Adipose tissue (tissue), 3 donors: ENCODE data around the gene ZFP36. TPM values are rescaled to one million over a fixed set of nuclear protein-coding genes. Genes with fewer than 3 reads are reported as not detected.

ENCODE experiments used
- polyA plus RNA-seq, 3 donors: library from polyadenylated mRNA; stranded (reverse); fragments of 200-250 nt; gene quantifications; one replicate each; pipeline ENCODE4 v1.2.3, GENCODE V29; 2013
- donor health status: healthy with polysubstance abuse.
- donor health status: Bipolar disorder and iron deficiency.
- donor health status: healthy.

ZFP36 gene
- polyA plus RNA-seq, 3 donors: 80.2 to 1,764 (median 1,356) TPM

Other genes starting within 250 kb of the ZFP36 start
- gene NCCRP1, start 209.9 kb upstream of the ZFP36 start, polyA plus RNA-seq: 1 to 10 TPM in 1 of 3 donors, under 1 TPM in 1, not detected in 1; 0.40 to 2.4 TPM
- 100 to 1,000 TPM in 1 of 3 donors, 1 to 10 TPM in 1, not detected in 1; 1.0 to 939 TPM for gene SYCN, start 202.6 kb upstream of the ZFP36 start, polyA plus RNA-seq
- not detected for gene IFNL3, start 161.8 kb upstream of the ZFP36 start, polyA plus RNA-seq
- gene IFNL4, start 158.0 kb upstream of the ZFP36 start, polyA plus RNA-seq: not detected
- gene IFNL2, start 138.5 kb upstream of the ZFP36 start, polyA plus RNA-seq: not detected
- not detected for gene IFNL1, start 110.4 kb upstream of the ZFP36 start, polyA plus RNA-seq
- gene LRFN1, start 86.0 kb upstream of the ZFP36 start, polyA plus RNA-seq: 1 to 10 TPM in 1 of 3 donors, under 1 TPM in 2; 0.67 to 1.2 (median 0.98) TPM
- 100 to 1,000 TPM in 1 of 3 donors, 10 to 100 TPM in 2; 12.9 to 156 (median 86.3) TPM for gene GMFG, start 70.8 kb upstream of the ZFP36 start, polyA plus RNA-seq
- gene SAMD4B, start 64.4 kb upstream of the ZFP36 start, polyA plus RNA-seq: 10 to 100 TPM; 34.3 to 79.0 (median 77.6) TPM
- 10 to 100 TPM; 21.4 to 36.2 (median 34.2) TPM for gene PAF1, start 15.7 kb upstream of the ZFP36 start, polyA plus RNA-seq
- 10 to 100 TPM; 16.9 to 32.2 (median 21.8) TPM for gene MED29, start 15.5 kb upstream of the ZFP36 start, polyA plus RNA-seq
- gene PLEKHG2, start 5.8 kb downstream of the ZFP36 start, polyA plus RNA-seq: 10 to 100 TPM in 2 of 3 donors, 1 to 10 TPM in 1; 3.0 to 38.8 (median 27.2) TPM
- gene RPS16, start 29.1 kb downstream of the ZFP36 start, polyA plus RNA-seq: 1,000 to 10,000 TPM; 2,185 to 4,039 (median 3,887) TPM
- gene SUPT5H, start 38.7 kb downstream of the ZFP36 start, polyA plus RNA-seq: 100 to 1,000 TPM in 1 of 3 donors, 10 to 100 TPM in 2; 64.7 to 107 (median 71.3) TPM
- gene TIMM50, start 74.0 kb downstream of the ZFP36 start, polyA plus RNA-seq: 10 to 100 TPM; 26.8 to 63.0 (median 32.4) TPM
- not detected for gene DLL3, start 92.1 kb downstream of the ZFP36 start, polyA plus RNA-seq
- not detected for gene SELENOV, start 108.3 kb downstream of the ZFP36 start, polyA plus RNA-seq
- gene EID2B, start 126.0 kb downstream of the ZFP36 start, polyA plus RNA-seq: 1 to 10 TPM in 2 of 3 donors, under 1 TPM in 1; 0.98 to 3.5 (median 1.2) TPM
- 10 to 100 TPM in 1 of 3 donors, 1 to 10 TPM in 2; 5.2 to 11.1 (median 9.2) TPM for gene EID2, start 133.3 kb downstream of the ZFP36 start, polyA plus RNA-seq
- gene LGALS13, start 195.7 kb downstream of the ZFP36 start, polyA plus RNA-seq: not detected
- not detected for gene LGALS16, start 249.1 kb downstream of the ZFP36 start, polyA plus RNA-seq